ENCODE data around the gene ZNF595.
A peak's percentile ranks its signal among the peaks of the same experiment; 100 is the strongest.
"Not testable (repeated sequence)": the region's sequence is repeated elsewhere in the genome, so short reads cannot be mapped to it uniquely, and the experiment has no call there.

ZNF595 gene

GRCh38 chr4:121408-122084 lies 68.4 kb downstream of the ZNF595 start:
- Histone ChIP-seq H3K36me3 (replicated peaks; ENCODE audit: insufficient read depth, low read length) (no peaks in the 10 kb centered on the region), H2AFZ (ENCODE audit: low read length) (no peak overlapping the region), H3K79me2 (ENCODE audit: low read length) (peaks cover 7% of the 10 kb centered on the region), H3K9me3 (replicated peaks; ENCODE audit: insufficient read depth, low read length) (no peaks in the 10 kb centered on the region; the same call in 1 of the 2 replicates), H3K4me3 (ENCODE audit: low read length) (no peak overlapping the region), H4K20me1 (ENCODE audit: insufficient read depth, low read length) (no peaks in the 10 kb centered on the region), H3K9ac (ENCODE audit: low read length) (no peak overlapping the region), H3F3A (ENCODE audit: insufficient read depth, low read length) (no peaks in the 10 kb centered on the region), H3K27ac (ENCODE audit: low read length) (no peak overlapping the region), H3K9me2 (replicated peaks; ENCODE audit: insufficient read depth, low read length) (no peaks in the 10 kb centered on the region), H3K4me1 (ENCODE audit: low read length) (no peaks in the 10 kb centered on the region), H3K27me3 (replicated peaks; ENCODE audit: insufficient read depth, low read length) (no peaks in the 10 kb centered on the region), H3K4me2 (ENCODE audit: low read depth, low read length) (no peak overlapping the region)
- DNase-seq = no peak
- TF ChIP-seq EZH2phosphoT487 (IDR thresholded peaks at IDR 0.05; ENCODE audit: low read length) (no peak), EZH2 (optimal IDR thresholded peaks at IDR 0.05; ENCODE audit: low read depth, low read length) (no peak), CTCF (IDR thresholded peaks at IDR 0.05; ENCODE audit: low read length) (no peak)

GRCh38 chr4:123922-124274 lies 70.8 kb downstream of the ZNF595 start:
- not testable (repeated sequence) for H3K9me3 ChIP-seq (replicated peaks; ENCODE audit: insufficient read depth, low read length); H4K20me1 ChIP-seq (ENCODE audit: insufficient read depth, low read length); H3K4me3 ChIP-seq (ENCODE audit: low read length)

GRCh38 chr4:124275-125081 lies 71.4 kb downstream of the ZNF595 start, which contains the start of gene ZNF718:
TSS of gene ZNF718 (plus strand) at chr4:124501. CDS start at chr4:124671, 170 bp downstream.
- TF ChIP-seq EZH2phosphoT487 (IDR thresholded peaks at IDR 0.05; ENCODE audit: low read length) (no peak), CTCF (IDR thresholded peaks at IDR 0.05; ENCODE audit: low read length) (no peak), EZH2 (optimal IDR thresholded peaks at IDR 0.05; ENCODE audit: low read depth, low read length) (no peak)
- no peaks in the 10 kb centered on the region; the same call in 1 of the 2 replicates for H3K9me3 ChIP-seq (replicated peaks; ENCODE audit: insufficient read depth, low read length)
- no peaks in the 10 kb centered on the region for H4K20me1 ChIP-seq (ENCODE audit: insufficient read depth, low read length)
- H3K9me2 ChIP-seq (replicated peaks; ENCODE audit: insufficient read depth, low read length) = no peaks in the 10 kb centered on the region
- H3K27me3 ChIP-seq (replicated peaks; ENCODE audit: insufficient read depth, low read length) = no peaks in the 10 kb centered on the region
- H3K4me1 ChIP-seq (ENCODE audit: low read length) = no peaks in the 10 kb centered on the region
- peak within 1 kb of the TSS; percentile 53; the same call in 1 of the 2 replicates for H3K27ac ChIP-seq (ENCODE audit: low read length)
- H3K4me2 ChIP-seq (ENCODE audit: low read depth, low read length) = peak within 1 kb of the TSS; percentile 19; the same call in 1 of the 2 replicates
- peak within 1 kb of the TSS; percentile 55; the same call in 1 of the 2 replicates for H3K9ac ChIP-seq (ENCODE audit: low read length)
- peak within 1 kb of the TSS; percentile 62 for H3K4me3 ChIP-seq (ENCODE audit: low read length)
- no peaks in the 10 kb centered on the region for H3F3A ChIP-seq (ENCODE audit: insufficient read depth, low read length)
- peaks cover 7% of the 10 kb centered on the region for H3K79me2 ChIP-seq (ENCODE audit: low read length)
- DNase-seq = peak; percentile 69
- H2AFZ ChIP-seq (ENCODE audit: low read length) = peak within 1 kb of the TSS; percentile 27; the same call in 1 of the 2 replicates
- no peaks in the 10 kb centered on the region for H3K36me3 ChIP-seq (replicated peaks; ENCODE audit: insufficient read depth, low read length)

More at GRCh38 chr4:123922-124274, 70.8 kb downstream of the ZNF595 start:
- not testable (repeated sequence) for H3K36me3 ChIP-seq (replicated peaks; ENCODE audit: insufficient read depth, low read length); H3K27ac ChIP-seq (ENCODE audit: low read length); DNase-seq; H3K4me1 ChIP-seq (ENCODE audit: low read length); H3K27me3 ChIP-seq (replicated peaks; ENCODE audit: insufficient read depth, low read length); H3K79me2 ChIP-seq (ENCODE audit: low read length); H3K9me2 ChIP-seq (replicated peaks; ENCODE audit: insufficient read depth, low read length); H3F3A ChIP-seq (ENCODE audit: insufficient read depth, low read length); H3K4me2 ChIP-seq (ENCODE audit: low read depth, low read length); H3K9ac ChIP-seq (ENCODE audit: low read length)
- peak overlapping the region; percentile 15; the same call in 1 of the 2 replicates for H2AFZ ChIP-seq (ENCODE audit: low read length)
